ENCODE data around the gene CCDC148.
"Not testable (repeated sequence)": the region's sequence is repeated elsewhere in the genome, so short reads cannot be mapped to it uniquely, and the experiment has no call there.

CCDC148 gene

GRCh38 chr2:158385646-158386045 lies 70.9 kb downstream of the CCDC148 start:
- no peak for DNase-seq (ENCODE audit: insufficient read length, low spot score)
- FAIRE-seq: no peak
- TF ChIP-seq POLR2A (IDR thresholded peaks at IDR 0.05; ENCODE audit: low read depth, low read length): no peak

- DNase-seq (ENCODE audit: insufficient read length, low spot score): no peak
- TF ChIP-seq POLR2A (IDR thresholded peaks at IDR 0.05; ENCODE audit: low read depth, low read length): no peak
- no peak for FAIRE-seq
Observed at GRCh38 chr2:158381978-158382377, 74.6 kb downstream of the CCDC148 start.

- no peak for DNase-seq (ENCODE audit: insufficient read length, low spot score)
- no peak for TF ChIP-seq POLR2A (IDR thresholded peaks at IDR 0.05; ENCODE audit: low read depth, low read length)
- no peak for FAIRE-seq
Observed at GRCh38 chr2:158381205-158381604, 75.3 kb downstream of the CCDC148 start.

- FAIRE-seq: no peak
- DNase-seq (ENCODE audit: insufficient read length, low spot score): no peak
Observed at GRCh38 chr2:158380746-158381145, 75.8 kb downstream of the CCDC148 start.

GRCh38 chr2:158378926-158379325 lies 77.6 kb downstream of the CCDC148 start:
- no peak for DNase-seq (ENCODE audit: insufficient read length, low spot score)
- FAIRE-seq: no peak
- no peak for TF ChIP-seq POLR2A (IDR thresholded peaks at IDR 0.05; ENCODE audit: low read depth, low read length)

More at GRCh38 chr2:158380746-158381145, 75.8 kb downstream of the CCDC148 start:
- TF ChIP-seq POLR2A (IDR thresholded peaks at IDR 0.05; ENCODE audit: low read depth, low read length): no peak

GRCh38 chr2:158366342-158366741 lies 90.2 kb downstream of the CCDC148 start:
- DNase-seq (ENCODE audit: insufficient read length, low spot score): no peak
- FAIRE-seq: no peak
- TF ChIP-seq POLR2A (IDR thresholded peaks at IDR 0.05; ENCODE audit: low read depth, low read length): no peak

GRCh38 chr2:158359846-158360245 lies 96.7 kb downstream of the CCDC148 start:
- DNase-seq (ENCODE audit: insufficient read length, low spot score) (peak; percentile 3), FAIRE-seq (peak; percentile 85)
- no peak for TF ChIP-seq POLR2A (IDR thresholded peaks at IDR 0.05; ENCODE audit: low read depth, low read length)

GRCh38 chr2:158357699-158358098 lies 98.9 kb downstream of the CCDC148 start:
- DNase-seq (ENCODE audit: insufficient read length, low spot score) (no peak), FAIRE-seq (no peak)
- no peak for TF ChIP-seq POLR2A (IDR thresholded peaks at IDR 0.05; ENCODE audit: low read depth, low read length)

GRCh38 chr2:158357122-158357521 lies 99.4 kb downstream of the CCDC148 start:
- no peak for FAIRE-seq

GRCh38 chr2:158351466-158351816 lies 105.1 kb downstream of the CCDC148 start:
- not testable (repeated sequence) for DNase-seq (ENCODE audit: insufficient read length, low spot score); FAIRE-seq

More at GRCh38 chr2:158357122-158357521, 99.4 kb downstream of the CCDC148 start:
- no peak for DNase-seq (ENCODE audit: insufficient read length, low spot score)
- no peak for TF ChIP-seq POLR2A (IDR thresholded peaks at IDR 0.05; ENCODE audit: low read depth, low read length)

GRCh38 chr2:158350751-158351465 lies 105.6 kb downstream of the CCDC148 start:
- not testable (repeated sequence) for FAIRE-seq

GRCh38 chr2:158346032-158346431 lies 110.5 kb downstream of the CCDC148 start:
- FAIRE-seq (no peak), DNase-seq (ENCODE audit: insufficient read length, low spot score) (no peak)
- no peak for TF ChIP-seq POLR2A (IDR thresholded peaks at IDR 0.05; ENCODE audit: low read depth, low read length)

More at GRCh38 chr2:158350751-158351465, 105.6 kb downstream of the CCDC148 start:
- DNase-seq (ENCODE audit: insufficient read length, low spot score): not testable (repeated sequence)

- no peak for TF ChIP-seq POLR2A (IDR thresholded peaks at IDR 0.05; ENCODE audit: low read depth, low read length)
Observed at GRCh38 chr2:158339513-158339912, 117.0 kb downstream of the CCDC148 start.

GRCh38 chr2:158337018-158337417 lies 119.5 kb downstream of the CCDC148 start:
- FAIRE-seq: no peak
- DNase-seq (ENCODE audit: insufficient read length, low spot score): no peak
- no peak for TF ChIP-seq POLR2A (IDR thresholded peaks at IDR 0.05; ENCODE audit: low read depth, low read length)

More at GRCh38 chr2:158339513-158339912, 117.0 kb downstream of the CCDC148 start:
- FAIRE-seq (no peak), DNase-seq (ENCODE audit: insufficient read length, low spot score) (no peak)

- DNase-seq (ENCODE audit: insufficient read length, low spot score); FAIRE-seq: not testable (repeated sequence)
Observed at GRCh38 chr2:158331799-158332198, 124.8 kb downstream of the CCDC148 start.

Data from H54 (cell line).